AG04450 (cell line): Measurements from ENCODE around the gene RTP1. TPM values are rescaled to one million over a fixed set of nuclear protein-coding genes. Genes with fewer than 3 reads are reported as not detected.

Source experiments
- CTCF ChIA-PET: fragments of 300-600, 350-600 bp; formaldehyde crosslinking; extraction: SDS; loops from one replicate; lab custom pipeline; 2022; ENCODE audit warnings: antibody characterized with exemption, inconsistent platforms; lab: Charles Lee
- POLR2A ChIA-PET: fragments of 350-600 bp; formaldehyde crosslinking; extraction: SDS; loops from one replicate; lab custom pipeline; 2021; ENCODE audit warnings: antibody characterized with exemption, inconsistent platforms; lab: Yijun Ruan, JAX
- DNase-seq: peaks from one replicate; pipeline ENCODE4 v3.0.0-alpha.2; 2011; ENCODE audit warnings: low read depth, low spot score
- H3K27ac ChIP-seq: one replicate; pipeline ENCODE4 v1.5.1; 2012; ENCODE audit warnings: low read depth, low read length, control low read depth
- H3K27me3 ChIP-seq: one replicate; pipeline ENCODE4 v1.6.0; 2012; ENCODE audit warnings: low read length; ENCODE audit not compliant: control insufficient read depth, insufficient read depth
- H3K4me3 ChIP-seq: 2 replicates; pipeline ENCODE4 v1.5.1; 2011; ENCODE audit warnings: mild to moderate bottlenecking, low read depth, low read length, control low read depth
- H3K9me3 ChIP-seq: 2 replicates; pipeline ENCODE4 v1.5.1; 2012; ENCODE audit warnings: low read length; ENCODE audit not compliant: control insufficient read depth, insufficient read depth
- polyA plus RNA-seq: library from polyadenylated mRNA; depleted of rRNA; stranded (reverse); fragments of >200 nt; gene quantifications from 2 replicates; pipeline ENCODE4 v1.2.3, GENCODE V29; 2011
- TF ChIP-seq, protein P1 (sequence below): IDR thresholded peaks from 2 replicates; pipeline ENCODE4 v1.5.1; 2011; ENCODE audit warnings: low read depth, low read length, control low read depth, inconsistent platforms

The RTP1 gene
- polyA plus RNA-seq, 1 experiment, result not detected

DNA sequence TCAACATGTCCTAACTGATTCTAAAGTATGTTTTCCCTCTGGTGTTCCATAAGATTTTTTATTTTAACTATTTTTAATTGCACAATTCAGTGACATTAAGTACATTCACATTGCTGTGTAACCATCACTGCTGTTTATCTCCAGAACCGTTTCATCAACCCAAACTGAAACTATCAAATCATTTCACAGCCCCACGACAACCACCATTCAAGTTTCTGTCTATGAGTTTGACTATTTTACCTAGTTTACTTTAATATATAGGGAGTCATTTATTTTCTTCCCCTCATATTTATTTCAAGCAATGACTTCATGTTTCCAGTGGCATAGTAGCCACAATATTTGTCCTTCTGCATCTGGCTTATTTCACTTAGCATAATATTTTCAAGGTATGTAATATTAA lies 8.4 kb downstream of the RTP1 start:
- POLR2A ChIA-PET, result no interaction called here
- peaks cover 7% of the 10 kb centered on the region; the same call in 1 of the 2 replicates for H3K9me3 ChIP-seq
- CTCF ChIA-PET, result no interaction called here
- H3K27ac ChIP-seq, result no peak overlapping the region
- H3K4me3 ChIP-seq, result no peak overlapping the region
- TF ChIP-seq, protein P1, sequence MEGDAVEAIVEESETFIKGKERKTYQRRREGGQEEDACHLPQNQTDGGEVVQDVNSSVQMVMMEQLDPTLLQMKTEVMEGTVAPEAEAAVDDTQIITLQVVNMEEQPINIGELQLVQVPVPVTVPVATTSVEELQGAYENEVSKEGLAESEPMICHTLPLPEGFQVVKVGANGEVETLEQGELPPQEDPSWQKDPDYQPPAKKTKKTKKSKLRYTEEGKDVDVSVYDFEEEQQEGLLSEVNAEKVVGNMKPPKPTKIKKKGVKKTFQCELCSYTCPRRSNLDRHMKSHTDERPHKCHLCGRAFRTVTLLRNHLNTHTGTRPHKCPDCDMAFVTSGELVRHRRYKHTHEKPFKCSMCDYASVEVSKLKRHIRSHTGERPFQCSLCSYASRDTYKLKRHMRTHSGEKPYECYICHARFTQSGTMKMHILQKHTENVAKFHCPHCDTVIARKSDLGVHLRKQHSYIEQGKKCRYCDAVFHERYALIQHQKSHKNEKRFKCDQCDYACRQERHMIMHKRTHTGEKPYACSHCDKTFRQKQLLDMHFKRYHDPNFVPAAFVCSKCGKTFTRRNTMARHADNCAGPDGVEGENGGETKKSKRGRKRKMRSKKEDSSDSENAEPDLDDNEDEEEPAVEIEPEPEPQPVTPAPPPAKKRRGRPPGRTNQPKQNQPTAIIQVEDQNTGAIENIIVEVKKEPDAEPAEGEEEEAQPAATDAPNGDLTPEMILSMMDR, result no peak
- peaks cover 18% of the 10 kb centered on the region for H3K27me3 ChIP-seq
- DNase-seq, result no peak

DNA sequence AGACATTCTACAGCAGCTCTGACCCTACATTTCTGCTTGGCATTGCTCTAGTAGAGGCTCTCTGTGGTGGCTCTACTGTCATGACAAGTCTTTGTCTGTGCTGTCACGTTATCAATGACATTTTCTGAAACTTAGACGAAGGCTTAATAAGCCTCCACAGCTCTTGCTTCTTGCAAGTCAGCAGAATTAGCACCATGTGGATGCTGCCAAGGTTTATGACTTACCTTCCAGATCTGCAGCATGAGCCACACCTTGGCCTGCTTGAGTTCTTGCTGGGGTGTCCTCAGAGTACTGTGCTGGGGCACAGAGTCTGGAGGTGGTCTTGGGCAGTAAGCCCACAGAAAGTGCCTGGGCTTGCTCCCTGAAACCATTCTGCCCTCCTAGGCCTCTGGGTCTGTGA lies 9.8 kb downstream of the RTP1 start:
- no peak for DNase-seq
- CTCF ChIA-PET, result no interaction called here

DNA sequence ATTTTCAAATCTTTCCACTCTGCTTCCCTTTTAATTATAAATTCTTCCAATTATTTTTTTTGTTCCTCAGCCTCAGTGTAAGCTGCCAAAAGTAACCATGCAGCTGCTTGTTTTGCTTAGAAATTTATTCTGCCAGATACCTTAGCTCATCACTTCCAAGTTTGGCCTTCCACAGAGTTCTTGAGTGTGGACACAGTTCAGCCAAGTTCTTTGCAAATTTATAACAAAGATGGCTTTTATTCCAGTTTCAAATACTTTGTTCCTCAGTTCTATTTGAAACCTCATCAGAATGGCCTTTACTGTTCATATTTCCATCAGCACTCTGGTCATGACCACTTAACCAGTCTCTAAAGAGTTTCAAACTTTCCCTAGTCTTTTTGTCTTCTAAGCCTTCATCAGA lies 10.3 kb downstream of the RTP1 start:
- DNase-seq, result no peak

More for the DNA sequence above, 9.8 kb downstream of the RTP1 start:
- TF ChIP-seq, protein P1, result no peak
- Histone ChIP-seq H3K27ac (no peak overlapping the region), H3K27me3 (peaks cover 12% of the 10 kb centered on the region), H3K9me3 (peaks cover 7% of the 10 kb centered on the region; the same call in 1 of the 2 replicates), H3K4me3 (no peak overlapping the region)
- POLR2A ChIA-PET, result no interaction called here

DNA sequence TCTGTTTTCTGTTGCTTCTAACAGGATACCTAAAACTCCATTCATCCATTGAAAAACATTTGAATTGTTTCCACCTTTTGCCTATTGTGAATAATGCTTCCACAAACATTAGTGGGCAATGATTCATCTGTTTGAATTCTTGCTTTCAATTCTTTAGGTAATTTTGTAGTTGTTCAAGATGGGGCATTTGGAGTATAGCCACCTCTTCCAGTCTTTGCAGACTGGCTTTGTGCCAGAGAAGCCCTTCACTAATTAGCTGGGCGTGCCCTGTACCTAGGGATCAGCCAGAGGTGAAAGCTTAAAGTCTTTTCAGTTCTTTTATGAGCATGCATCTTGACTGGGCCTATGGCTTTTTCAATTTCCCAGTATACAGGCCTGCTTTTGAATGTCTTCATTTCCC lies 10.9 kb downstream of the RTP1 start:
- DNase-seq, result no peak
- Histone ChIP-seq H3K4me3 (no peak overlapping the region), H3K27ac (no peak overlapping the region), H3K9me3 (peaks cover 7% of the 10 kb centered on the region; the same call in 1 of the 2 replicates), H3K27me3 (peaks cover 5% of the 10 kb centered on the region)
- CTCF ChIA-PET, result interaction anchor here (1.0 kb wide), 1 partner anchor 471 kb away, joined by 3 read pairs; no protein-coding TSS in a partner anchor
- TF ChIP-seq, protein P1, result no peak
- POLR2A ChIA-PET, result no interaction called here

More for the DNA sequence above, 10.3 kb downstream of the RTP1 start:
- H3K9me3 ChIP-seq, result peaks cover 7% of the 10 kb centered on the region; the same call in 1 of the 2 replicates
- ChIA-PET CTCF (interaction anchor here (1.0 kb wide), 1 partner anchor 472 kb away, joined by 3 read pairs; no protein-coding TSS in a partner anchor), POLR2A (no interaction called here)
- no peak overlapping the region for H3K4me3 ChIP-seq
- TF ChIP-seq, protein P1, result no peak
- no peak overlapping the region for H3K27ac ChIP-seq
- peaks cover 10% of the 10 kb centered on the region for H3K27me3 ChIP-seq

DNA sequence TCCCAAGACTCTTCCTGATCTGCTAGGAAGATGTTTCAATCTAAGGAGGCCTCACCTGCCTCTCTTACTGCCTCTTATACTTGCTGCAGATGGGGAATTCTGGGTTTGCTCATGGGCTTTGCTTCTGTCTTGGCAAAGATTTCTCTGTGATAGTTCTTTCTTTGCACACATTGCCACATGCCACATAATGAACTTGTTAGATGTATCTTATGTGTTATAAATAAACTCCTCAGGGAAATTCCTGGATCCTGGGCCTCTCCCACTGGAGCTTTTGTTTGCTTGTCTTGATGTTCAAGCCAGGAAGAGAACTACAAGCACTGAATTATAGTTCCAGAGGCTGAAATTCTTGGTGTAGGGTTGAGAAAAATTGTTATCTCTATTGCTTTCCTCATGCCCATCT lies 12.2 kb downstream of the RTP1 start:
- ChIA-PET CTCF (interaction anchor here (0.6 to 4.1 kb wide), 6 partner anchors 10 to 470 kb away, joined by 3 to 40 read pairs (median 24); partner anchors contain the start of gene RPL39L), POLR2A (no interaction called here)
- peaks cover under 1% of the 10 kb centered on the region for H3K27me3 ChIP-seq
- no peak overlapping the region for H3K4me3 ChIP-seq
- no peak overlapping the region for H3K27ac ChIP-seq
- peaks cover 7% of the 10 kb centered on the region; the same call in 1 of the 2 replicates for H3K9me3 ChIP-seq
- TF ChIP-seq, protein P1, result no peak
- no peak for DNase-seq
